GM12878 (cell line): ENCODE measurements around the gene CCND2. TPM values are rescaled to one million over a fixed set of nuclear protein-coding genes. Genes with fewer than 3 reads are reported as not detected.

Experiments
- BHLHE40 ChIP-seq, 2 experiments: fragments of 450-650 bp in 1 of 2; IDR thresholded peaks; 2 replicates each; pipeline ENCODE4 v1.6.1; 2011 to 2017; ENCODE audit warnings: low read depth in 2 of 2, borderline replicate concordance in 1 of 2, improper control_type of control experiment in 1 of 2, low read length in 1 of 2, mild to moderate bottlenecking in 1 of 2
- CEBPZ ChIP-seq: fragments of 150-350 bp; IDR thresholded peaks from 2 replicates; pipeline ENCODE4 v1.6.1; 2016; ENCODE audit warnings: low read depth, low read length
- CREM ChIP-seq: IDR thresholded peaks from 2 replicates; pipeline ENCODE4 v1.6.1; 2014; ENCODE audit warnings: antibody characterized with exemption, low read depth
- ELK1 ChIP-seq: IDR thresholded peaks from 2 replicates; pipeline ENCODE4 v1.6.1; 2012; ENCODE audit warnings: low read depth, low read length, improper control_type of control experiment
- GATAD2B ChIP-seq: fragments of 450-650 bp; conservative IDR thresholded peaks from 2 replicates; pipeline ENCODE4 v1.6.1; 2017; ENCODE audit warnings: low read depth, mild to moderate bottlenecking, moderate library complexity
- IRF4 ChIP-seq: IDR thresholded peaks from 2 replicates; pipeline ENCODE4 v1.6.1; 2011; ENCODE audit warnings: low read depth, low read length
- KAT2A ChIP-seq: conservative IDR thresholded peaks from 2 replicates; pipeline ENCODE4 v1.6.1; 2011; ENCODE audit warnings: low read depth, low read length; ENCODE audit not compliant: control insufficient read depth
- MEF2B ChIP-seq: fragments of 450-650 bp; IDR thresholded peaks from 2 replicates; pipeline ENCODE4 v1.6.1; 2018; ENCODE audit warnings: mild to moderate bottlenecking, moderate library complexity; ENCODE audit not compliant: partially characterized antibody, poor library complexity, severe bottlenecking
- MTA3 ChIP-seq: IDR thresholded peaks from 2 replicates; pipeline ENCODE4 v1.6.1; 2012; ENCODE audit warnings: low read length, inconsistent platforms, borderline replicate concordance
- NR2F1 ChIP-seq: fragments of 450-650 bp; conservative IDR thresholded peaks from 2 replicates; pipeline ENCODE4 v1.6.1; 2017; ENCODE audit warnings: mild to moderate bottlenecking
- PBX3 ChIP-seq: IDR thresholded peaks from 2 replicates; pipeline ENCODE4 v1.6.1; 2011; ENCODE audit warnings: mild to moderate bottlenecking, low read depth, low read length, moderate library complexity; ENCODE audit not compliant: insufficient replicate concordance
- POU2F2 ChIP-seq: IDR thresholded peaks from 3 replicates; pipeline ENCODE4 v1.6.1; 2011; ENCODE audit warnings: low read depth, mild to moderate bottlenecking, low read length, borderline replicate concordance
- PRDM15 ChIP-seq: fragments of 450-650 bp; formaldehyde crosslinking; IDR thresholded peaks from 2 replicates; pipeline ENCODE4 v1.4.0; 2020; ENCODE audit warnings: mild to moderate bottlenecking, moderate library complexity
- SIN3A ChIP-seq: IDR thresholded peaks from 2 replicates; pipeline ENCODE4 v1.6.1; 2012; ENCODE audit warnings: low read depth, low read length, improper control_type of control experiment
- STAT1 ChIP-seq: fragments of 450-650 bp; conservative IDR thresholded peaks from 2 replicates; pipeline ENCODE4 v1.6.1; 2014; ENCODE audit warnings: antibody characterized with exemption, mild to moderate bottlenecking
- polyA plus RNA-seq, 11 experiments: library from polyadenylated mRNA; depleted of rRNA in 4 of 11; unstranded in 6 of 11; stranded (reverse) in 5 of 11; fragments of >200 nt; fragmentation: Nextera tagmentation in 4 of 11; fragmentation: Illumina TruSeq in 1 of 11; extraction: Ambion mirVana in 4 of 11; extraction: Trizol in 1 of 11; gene quantifications; 1 replicate in 1 of 11; 2 replicates in 10 of 11; pipeline versions ENCODE4 v1.2.1 to v1.2.3, GENCODE V29; 2011 to 2016; ENCODE audit warnings: inconsistent platforms in 2 of 11, missing spikeins in 2 of 11, low read depth in 1 of 11
- total RNA-seq, 4 experiments: library from RNA; depleted of rRNA in 3 of 4; stranded (reverse); fragments of >200 nt in 3 of 4; fragmentation: Illumina TruSeq in 1 of 4; extraction: Trizol in 1 of 4; gene quantifications; 2 replicates each; pipeline versions ENCODE4 v1.2.1 to v1.2.3, GENCODE V29; 2013 to 2021
- TF ChIP-seq, protein P1 (sequence below): IDR thresholded peaks from 2 replicates; pipeline ENCODE4 v1.6.1; 2012; ENCODE audit warnings: low read depth, low read length, improper control_type of control experiment
- TF ChIP-seq, protein P2 (sequence below): fragments of 450-650 bp; IDR thresholded peaks from 2 replicates; pipeline ENCODE4 v1.6.1; 2017; ENCODE audit warnings: antibody characterized with exemption, mild to moderate bottlenecking, moderate library complexity

The CCND2 gene
- total and polyA plus RNA-seq, 10 of the 15 experiments (the other 5 are each of a cell fraction or from before 2014, with no cell fraction given), result 30.1 to 263 (median 152) TPM

DNA sequence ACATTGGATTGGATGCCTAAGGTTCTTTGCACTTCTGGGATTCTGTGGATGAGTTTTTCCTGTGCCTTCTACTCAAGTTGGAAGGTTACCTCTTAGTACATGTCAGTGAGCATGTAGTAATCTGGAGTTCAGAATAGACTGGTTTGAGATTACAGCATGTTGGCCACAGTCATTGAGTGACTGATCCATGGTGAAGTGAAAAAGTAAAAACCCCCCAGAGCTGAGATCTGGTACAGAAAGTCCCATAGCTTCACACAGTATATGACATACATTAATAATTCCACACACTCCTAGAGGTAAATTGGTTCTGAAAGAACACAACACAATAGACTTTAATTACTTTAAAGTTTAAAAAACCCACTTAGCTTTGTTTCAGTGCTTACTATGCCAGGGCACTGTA lies 11.9 kb upstream of the CCND2 start (continued):
- TF ChIP-seq BHLHE40 (IDR thresholded peaks at IDR 0.05; ENCODE audit: borderline replicate concordance in 1 of 2, low read depth in 2 of 2, low read length in 1 of 2) (no peak), CEBPZ (no peak), POU2F2 (no peak), MEF2B (peak; percentile 31), MTA3 (no peak), CREM (no peak), SIN3A (no peak), PRDM15 (CRISPR knock-in tag) (no peak), STAT1 (no peak), PBX3 (peak; percentile 57), ELK1 (no peak), GATAD2B (0 out of 2 replicates have a peak, but pooled peaks have one; percentile 18), NR2F1 (no peak), IRF4 (no peak), KAT2A (no peak)
- TF ChIP-seq, protein P1, sequence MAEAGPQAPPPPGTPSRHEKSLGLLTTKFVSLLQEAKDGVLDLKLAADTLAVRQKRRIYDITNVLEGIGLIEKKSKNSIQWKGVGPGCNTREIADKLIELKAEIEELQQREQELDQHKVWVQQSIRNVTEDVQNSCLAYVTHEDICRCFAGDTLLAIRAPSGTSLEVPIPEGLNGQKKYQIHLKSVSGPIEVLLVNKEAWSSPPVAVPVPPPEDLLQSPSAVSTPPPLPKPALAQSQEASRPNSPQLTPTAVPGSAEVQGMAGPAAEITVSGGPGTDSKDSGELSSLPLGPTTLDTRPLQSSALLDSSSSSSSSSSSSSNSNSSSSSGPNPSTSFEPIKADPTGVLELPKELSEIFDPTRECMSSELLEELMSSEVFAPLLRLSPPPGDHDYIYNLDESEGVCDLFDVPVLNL, result no peak
- TF ChIP-seq, protein P2, sequence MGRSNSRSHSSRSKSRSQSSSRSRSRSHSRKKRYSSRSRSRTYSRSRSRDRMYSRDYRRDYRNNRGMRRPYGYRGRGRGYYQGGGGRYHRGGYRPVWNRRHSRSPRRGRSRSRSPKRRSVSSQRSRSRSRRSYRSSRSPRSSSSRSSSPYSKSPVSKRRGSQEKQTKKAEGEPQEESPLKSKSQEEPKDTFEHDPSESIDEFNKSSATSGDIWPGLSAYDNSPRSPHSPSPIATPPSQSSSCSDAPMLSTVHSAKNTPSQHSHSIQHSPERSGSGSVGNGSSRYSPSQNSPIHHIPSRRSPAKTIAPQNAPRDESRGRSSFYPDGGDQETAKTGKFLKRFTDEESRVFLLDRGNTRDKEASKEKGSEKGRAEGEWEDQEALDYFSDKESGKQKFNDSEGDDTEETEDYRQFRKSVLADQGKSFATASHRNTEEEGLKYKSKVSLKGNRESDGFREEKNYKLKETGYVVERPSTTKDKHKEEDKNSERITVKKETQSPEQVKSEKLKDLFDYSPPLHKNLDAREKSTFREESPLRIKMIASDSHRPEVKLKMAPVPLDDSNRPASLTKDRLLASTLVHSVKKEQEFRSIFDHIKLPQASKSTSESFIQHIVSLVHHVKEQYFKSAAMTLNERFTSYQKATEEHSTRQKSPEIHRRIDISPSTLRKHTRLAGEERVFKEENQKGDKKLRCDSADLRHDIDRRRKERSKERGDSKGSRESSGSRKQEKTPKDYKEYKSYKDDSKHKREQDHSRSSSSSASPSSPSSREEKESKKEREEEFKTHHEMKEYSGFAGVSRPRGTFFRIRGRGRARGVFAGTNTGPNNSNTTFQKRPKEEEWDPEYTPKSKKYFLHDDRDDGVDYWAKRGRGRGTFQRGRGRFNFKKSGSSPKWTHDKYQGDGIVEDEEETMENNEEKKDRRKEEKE, result no peak
